HL-60 (cell line): ENCODE results near the gene MYBPC1.

Experiments used
- DNase-seq, 2 experiments: peaks; one replicate each; pipeline ENCODE4 v3.0.0-alpha.2; 2010 to 2020; ENCODE audit warnings: low read depth in 1 of 2, low spot score in 1 of 2
- H3K27ac ChIP-seq: fragments of 250-450 bp; sonication (Bioruptor Pico); replicated peaks from 2 replicates; pipeline ENCODE4 v1.5.1; 2020; ENCODE audit warnings: mild to moderate bottlenecking, moderate library complexity
- H3K27me3 ChIP-seq: fragments of 250-450 bp; sonication (Bioruptor Pico); 2 replicates; pipeline ENCODE4 v1.5.1; 2021; ENCODE audit warnings: mild to moderate bottlenecking, moderate library complexity; ENCODE audit not compliant: insufficient read depth, poor library complexity, severe bottlenecking
- H3K4me3 ChIP-seq: replicated peaks from 2 replicates; pipeline ENCODE4 v1.5.1; 2011; ENCODE audit warnings: mild to moderate bottlenecking, control low read depth, low read length; ENCODE audit not compliant: insufficient read depth
- GABPA ChIP-seq: IDR thresholded peaks from 2 replicates; pipeline ENCODE4 v1.6.1; 2012; ENCODE audit warnings: low read depth
- POLR2AphosphoS5 ChIP-seq: IDR thresholded peaks from 2 replicates; pipeline ENCODE4 v1.6.1; 2012; ENCODE audit warnings: low read depth
- REST ChIP-seq: IDR thresholded peaks from 2 replicates; pipeline ENCODE4 v1.6.1; 2012; ENCODE audit warnings: low read depth; ENCODE audit not compliant: insufficient replicate concordance
- SPI1 ChIP-seq: IDR thresholded peaks from 2 replicates; pipeline ENCODE4 v1.6.1; 2012; ENCODE audit warnings: low read depth, mild to moderate bottlenecking, borderline replicate concordance
- TF ChIP-seq, protein P1 (sequence below): IDR thresholded peaks from one replicate; pipeline ENCODE4 v1.5.1; 2011; ENCODE audit warnings: low read length, control low read depth, inconsistent platforms; ENCODE audit not compliant: insufficient read depth

MYBPC1 gene

DNA sequence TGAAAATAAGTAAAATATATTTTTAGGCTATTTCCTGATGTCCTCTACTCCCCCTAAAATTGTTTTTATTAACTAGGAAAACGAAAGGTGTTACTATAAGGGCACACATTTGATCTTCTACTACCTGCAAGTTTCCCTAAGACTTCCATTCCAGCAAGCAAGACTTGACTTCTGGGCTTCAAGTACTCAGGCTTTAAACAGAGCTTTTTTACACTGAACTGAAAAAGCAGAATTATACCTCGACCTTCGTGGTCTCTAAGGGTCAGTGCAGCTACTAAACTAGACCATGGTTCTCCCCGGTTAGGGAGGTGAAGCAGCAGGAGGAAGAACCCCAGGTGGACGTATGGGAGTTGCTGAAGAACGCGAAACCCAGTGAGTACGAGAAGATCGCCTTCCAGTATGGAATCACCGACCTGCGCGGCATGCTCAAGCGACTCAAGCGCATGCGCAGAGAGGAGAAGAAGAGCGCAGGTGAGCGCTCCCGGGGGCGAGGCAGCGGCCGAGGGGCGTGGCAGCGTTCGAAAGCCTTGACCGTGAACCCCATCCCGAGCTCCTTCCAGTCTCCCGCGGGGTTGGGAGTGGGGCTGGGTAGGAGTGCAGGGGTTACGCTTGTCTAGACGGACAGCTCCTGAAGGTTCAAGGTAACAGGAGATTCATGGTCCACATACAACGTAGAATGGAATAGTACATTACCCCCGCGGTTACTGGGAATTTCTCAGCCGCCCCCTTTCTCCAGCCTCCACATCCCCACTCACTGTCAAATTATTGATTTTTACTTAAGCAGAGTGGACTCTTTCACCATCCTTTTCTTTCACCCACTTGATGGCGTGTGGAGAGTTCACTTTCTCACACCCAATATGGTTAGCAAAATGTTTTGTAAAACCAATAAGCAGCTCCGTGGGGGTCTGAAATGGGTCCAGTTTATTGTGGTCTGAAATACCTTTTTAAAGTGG lies 47.6 kb downstream of the MYBPC1 start:
- TF ChIP-seq POLR2AphosphoS5 (no peak), GABPA (no peak), REST (no peak), SPI1 (no peak)
- TF ChIP-seq, protein P1, sequence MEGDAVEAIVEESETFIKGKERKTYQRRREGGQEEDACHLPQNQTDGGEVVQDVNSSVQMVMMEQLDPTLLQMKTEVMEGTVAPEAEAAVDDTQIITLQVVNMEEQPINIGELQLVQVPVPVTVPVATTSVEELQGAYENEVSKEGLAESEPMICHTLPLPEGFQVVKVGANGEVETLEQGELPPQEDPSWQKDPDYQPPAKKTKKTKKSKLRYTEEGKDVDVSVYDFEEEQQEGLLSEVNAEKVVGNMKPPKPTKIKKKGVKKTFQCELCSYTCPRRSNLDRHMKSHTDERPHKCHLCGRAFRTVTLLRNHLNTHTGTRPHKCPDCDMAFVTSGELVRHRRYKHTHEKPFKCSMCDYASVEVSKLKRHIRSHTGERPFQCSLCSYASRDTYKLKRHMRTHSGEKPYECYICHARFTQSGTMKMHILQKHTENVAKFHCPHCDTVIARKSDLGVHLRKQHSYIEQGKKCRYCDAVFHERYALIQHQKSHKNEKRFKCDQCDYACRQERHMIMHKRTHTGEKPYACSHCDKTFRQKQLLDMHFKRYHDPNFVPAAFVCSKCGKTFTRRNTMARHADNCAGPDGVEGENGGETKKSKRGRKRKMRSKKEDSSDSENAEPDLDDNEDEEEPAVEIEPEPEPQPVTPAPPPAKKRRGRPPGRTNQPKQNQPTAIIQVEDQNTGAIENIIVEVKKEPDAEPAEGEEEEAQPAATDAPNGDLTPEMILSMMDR: no peak
- DNase-seq: no peak
- Histone ChIP-seq H3K27ac (no peak overlapping the region), H3K4me3 (no peak overlapping the region), H3K27me3 (no peaks in the 10 kb centered on the region)

GRCh38 chr12:101647711-101648110 lies 52.9 kb downstream of the MYBPC1 start:
- Histone ChIP-seq H3K4me3 (no peak overlapping the region), H3K27me3 (no peaks in the 10 kb centered on the region), H3K27ac (no peak overlapping the region)
- no peak for DNase-seq
- no peak for TF ChIP-seq SPI1
- TF ChIP-seq, protein P1: no peak
- no peak for TF ChIP-seq REST
- TF ChIP-seq POLR2AphosphoS5: no peak
- TF ChIP-seq GABPA: no peak

GRCh38 chr12:101648195-101648594 lies 53.4 kb downstream of the MYBPC1 start:
- H3K27me3 ChIP-seq: no peaks in the 10 kb centered on the region
- DNase-seq: no peak
- no peak overlapping the region for H3K27ac ChIP-seq
- no peak overlapping the region for H3K4me3 ChIP-seq
- TF ChIP-seq POLR2AphosphoS5: no peak

DNA sequence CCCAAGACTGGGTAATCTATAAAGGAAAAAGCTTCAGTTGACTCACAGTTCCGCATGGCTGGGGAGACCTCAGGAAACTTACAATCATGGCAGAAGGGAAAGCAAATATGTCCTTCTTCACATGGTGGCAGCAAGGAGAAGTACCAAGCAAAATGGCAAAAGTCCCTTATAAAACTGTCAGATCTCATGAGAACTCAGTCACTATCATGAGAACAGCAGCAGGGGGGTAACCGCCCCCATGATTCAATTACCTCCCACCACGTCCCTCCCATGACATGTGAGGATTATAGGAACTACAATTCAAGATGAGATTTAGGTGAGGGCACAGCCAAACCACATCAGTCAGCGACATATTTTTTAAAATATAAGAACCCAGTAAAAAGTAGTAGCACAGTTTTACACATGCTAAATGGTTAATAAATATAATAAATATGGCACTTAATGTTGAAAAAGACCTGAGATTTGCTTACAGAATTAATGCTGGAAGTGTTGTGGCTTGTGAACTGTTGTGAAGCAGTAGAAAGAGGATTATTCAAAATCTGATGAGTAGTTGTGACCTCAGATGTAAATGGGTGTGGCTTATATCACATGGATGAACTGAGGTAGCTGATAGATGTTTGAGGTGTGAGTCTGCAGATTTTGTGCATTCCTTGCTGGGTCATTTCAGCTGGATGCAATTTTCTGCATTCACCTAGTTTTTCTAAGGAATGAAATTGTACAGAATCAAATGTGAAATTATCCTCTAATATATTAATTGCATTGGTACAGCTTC lies 55.8 kb downstream of the MYBPC1 start:
- TF ChIP-seq, protein P1: no peak
- TF ChIP-seq GABPA (no peak), POLR2AphosphoS5 (no peak), REST (no peak)
- no peaks in the 10 kb centered on the region for H3K27me3 ChIP-seq

More for the DNA sequence above, 55.8 kb downstream of the MYBPC1 start:
- Histone ChIP-seq H3K4me3 (no peak overlapping the region), H3K27ac (no peak overlapping the region)
- no peak for DNase-seq
